ENCODE data around the gene MAD1L1. TPM values are rescaled to one million over a fixed set of nuclear protein-coding genes. Genes with fewer than 3 reads are reported as not detected.

MAD1L1 gene
- total RNA-seq, 1 experiment from 2014 or later = 78.6 TPM

DNA sequence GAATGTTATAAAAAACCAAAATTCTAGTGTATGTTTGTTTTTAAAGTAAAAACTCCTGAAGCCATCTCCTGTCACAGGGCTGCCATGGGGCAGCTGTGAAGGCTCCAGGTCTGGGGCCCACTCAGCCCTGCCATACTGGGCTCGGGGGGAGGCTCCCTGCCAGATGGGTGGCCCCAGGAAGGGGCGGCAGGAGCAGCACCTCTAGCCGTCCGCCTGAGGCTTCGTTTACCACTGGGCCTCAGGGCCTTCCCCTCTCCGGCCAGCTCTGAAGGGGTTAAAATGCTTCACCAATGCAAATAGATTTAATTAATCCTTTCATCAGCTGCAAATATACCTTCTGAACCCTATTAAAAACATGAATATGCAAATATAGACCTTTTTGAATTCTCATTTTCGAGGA, 423.7 kb downstream of the MAD1L1 start:
- DNase-seq (ENCODE audit: low read depth) = no peak

DNA sequence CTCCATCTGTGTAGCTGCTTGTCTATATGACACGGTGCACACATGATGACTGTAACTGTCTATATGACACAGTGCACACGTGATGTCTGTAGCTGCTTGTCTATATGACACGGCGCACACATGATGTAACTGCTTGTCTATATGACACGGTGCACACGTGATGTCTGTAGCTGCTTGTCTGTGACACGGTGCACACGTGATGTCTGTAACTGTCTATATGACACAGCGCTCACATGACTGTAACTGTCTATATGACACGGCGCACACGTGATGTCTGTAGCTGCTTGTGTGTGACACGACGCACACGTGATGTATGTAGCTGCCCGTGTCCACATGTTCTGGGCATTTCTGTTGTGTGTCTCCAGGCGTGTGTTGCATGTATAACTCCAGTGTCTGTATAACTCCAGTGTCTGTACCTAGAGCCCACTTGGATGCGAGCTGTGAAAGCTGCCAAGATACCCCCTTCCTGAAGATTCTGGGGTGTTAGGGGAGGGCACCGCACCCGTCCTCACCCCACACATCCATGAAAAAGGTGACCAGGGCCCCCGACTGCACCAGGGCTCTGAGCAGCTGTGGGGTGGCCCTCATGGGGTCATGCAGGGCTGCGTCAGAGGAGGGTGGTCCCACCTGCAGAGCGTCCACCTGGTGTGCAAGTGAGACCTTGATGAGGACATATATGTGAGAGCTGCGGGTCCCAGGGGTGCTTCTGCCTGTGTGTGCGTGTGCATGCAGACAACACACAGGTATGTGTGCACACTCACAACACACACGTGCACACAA, 424.7 kb downstream of the MAD1L1 start:
- no peak for DNase-seq (ENCODE audit: low read depth)

- no peak for DNase-seq (ENCODE audit: low read depth)
Measured at GRCh38 chr7:1806354-1806753, 426.4 kb downstream of the MAD1L1 start.

GRCh38 chr7:1804310-1804709, 428.4 kb downstream of the MAD1L1 start:
- DNase-seq (ENCODE audit: low read depth) = no peak

DNA sequence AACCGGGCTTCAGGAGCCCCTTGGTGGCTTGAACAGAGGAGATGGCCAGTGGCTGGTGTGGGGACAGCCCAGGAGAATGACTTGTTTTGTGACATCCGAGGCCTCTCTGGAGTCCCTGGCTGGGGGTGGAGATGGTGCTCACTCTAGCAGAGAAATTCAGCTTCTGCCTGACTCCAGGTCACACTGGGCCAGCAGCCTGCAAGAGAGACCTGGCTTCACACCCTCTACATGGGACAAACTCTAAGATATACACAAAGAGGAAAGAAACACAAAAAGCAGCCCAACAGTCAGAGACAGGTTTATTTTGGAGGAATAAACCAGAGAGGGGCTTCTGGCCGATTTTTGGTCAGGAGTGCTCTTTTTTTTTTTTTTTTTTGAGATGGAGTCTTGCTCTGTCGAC, 429.8 kb downstream of the MAD1L1 start:
- DNase-seq (ENCODE audit: low read depth) = no peak

- no peak for DNase-seq (ENCODE audit: low read depth)
Measured at GRCh38 chr7:1800902-1801301, 431.8 kb downstream of the MAD1L1 start.

GRCh38 chr7:1798191-1798590, 434.6 kb downstream of the MAD1L1 start:
- DNase-seq (ENCODE audit: low read depth) = no peak

- no peak for DNase-seq (ENCODE audit: low read depth)
Measured at GRCh38 chr7:1794888-1795542, 437.7 kb downstream of the MAD1L1 start.

- DNase-seq (ENCODE audit: low read depth) = no peak
Measured at GRCh38 chr7:1787681-1788235, 445.0 kb downstream of the MAD1L1 start.

DNA sequence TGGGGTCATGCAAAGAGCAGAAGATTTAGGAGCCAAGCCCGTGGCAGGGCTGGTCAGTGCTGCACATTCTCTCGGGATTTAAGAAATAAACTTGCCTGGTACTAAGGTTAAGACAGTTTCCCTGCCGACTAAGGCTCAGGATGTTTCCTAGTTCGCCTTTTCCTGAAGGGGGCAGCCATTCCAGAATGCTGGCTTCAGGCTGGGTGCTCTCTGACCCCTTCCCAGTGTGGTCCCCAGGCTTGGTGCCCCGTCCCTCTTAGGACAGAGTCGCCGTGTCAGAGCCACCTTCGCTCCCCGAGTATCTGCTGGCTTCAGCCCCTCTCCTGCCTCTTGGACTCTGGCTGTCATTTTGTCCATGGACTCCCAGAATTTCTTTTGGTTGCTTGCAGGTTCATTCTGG, 445.5 kb downstream of the MAD1L1 start:
- no peak for DNase-seq (ENCODE audit: low read depth)

GRCh38 chr7:1785839-1786238, 446.9 kb downstream of the MAD1L1 start:
- DNase-seq (ENCODE audit: low read depth) = no peak

- no peak for DNase-seq (ENCODE audit: low read depth)
Measured at GRCh38 chr7:1781369-1781768, 451.4 kb downstream of the MAD1L1 start.

- DNase-seq (ENCODE audit: low read depth) = no peak
Measured at GRCh38 chr7:1779445-1779844, 453.3 kb downstream of the MAD1L1 start.

GRCh38 chr7:1777122-1777521, 455.6 kb downstream of the MAD1L1 start:
- no peak for DNase-seq (ENCODE audit: low read depth)

GRCh38 chr7:1775389-1775788, 457.4 kb downstream of the MAD1L1 start:
- DNase-seq (ENCODE audit: low read depth) = no peak

GRCh38 chr7:1770331-1770730, 462.4 kb downstream of the MAD1L1 start:
- DNase-seq (ENCODE audit: low read depth) = no peak

GRCh38 chr7:1769286-1770200, 463.2 kb downstream of the MAD1L1 start:
- DNase-seq (ENCODE audit: low read depth) = no peak

DNA sequence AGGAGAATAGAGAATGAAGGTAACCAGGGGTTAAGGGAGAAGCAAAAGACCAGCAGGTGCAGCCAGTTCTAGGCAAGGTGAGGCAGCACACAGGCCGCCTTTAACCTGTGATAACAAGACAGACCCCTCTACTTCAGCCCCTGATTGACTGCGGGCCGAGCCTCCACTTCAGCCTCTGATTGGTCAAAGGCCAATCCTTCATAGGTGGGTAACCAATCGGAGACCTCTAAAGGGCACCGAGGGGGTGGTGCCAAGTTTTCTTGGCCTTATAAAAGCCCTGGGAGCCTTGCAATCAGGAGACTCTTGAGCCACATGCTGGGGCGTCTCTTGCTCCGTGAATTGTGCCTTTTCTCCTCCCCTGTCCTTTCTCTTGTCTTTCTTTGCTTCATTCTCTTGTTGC, 463.9 kb downstream of the MAD1L1 start:
- DNase-seq (ENCODE audit: low read depth) = no peak

- no peak for DNase-seq (ENCODE audit: low read depth)
Measured at GRCh38 chr7:1767524-1767923, 465.2 kb downstream of the MAD1L1 start.

Measured in LHCN-M2 (cell line).